ENCODE measurements around the gene C1orf174.

Gene C1orf174

GRCh38 chr1:3868464-3869006 lies 31.5 kb downstream of the C1orf174 start:
- DNase-seq: no peak

- DNase-seq: no peak
These were observed 34.4 kb downstream of the C1orf174 start for GRCh38 chr1:3865606-3866160.

GRCh38 chr1:3864884-3865283 lies 35.2 kb downstream of the C1orf174 start:
- no peak for DNase-seq

GRCh38 chr1:3863231-3863935 lies 36.7 kb downstream of the C1orf174 start:
- no peak for DNase-seq

- peak; percentile 51 for DNase-seq
These were observed 41.7 kb downstream of the C1orf174 start for GRCh38 chr1:3858231-3858981.

- DNase-seq: no peak
These were observed 42.3 kb downstream of the C1orf174 start for GRCh38 chr1:3857791-3858129.

- peak; percentile 77 for DNase-seq
These were observed 42.9 kb downstream of the C1orf174 start, which contains the start of the genes CEP104 and DFFB for GRCh38 chr1:3856923-3857790. CEP104 (minus strand) TSS chr1:3857211; CDS start chr1:3852407, 4,804 bp downstream. DFFB (plus strand) TSS chr1:3857476; CDS start chr1:3857604, 128 bp downstream.

GRCh38 chr1:3852711-3853485 lies 47.2 kb downstream of the C1orf174 start:
- no peak for DNase-seq

GRCh38 chr1:3852091-3852490 lies 48.0 kb downstream of the C1orf174 start:
- DNase-seq: no peak

- DNase-seq: no peak
These were observed 48.8 kb downstream of the C1orf174 start for GRCh38 chr1:3851292-3851691.

GRCh38 chr1:3850857-3851256 lies 49.2 kb downstream of the C1orf174 start:
- no peak for DNase-seq

- no peak for DNase-seq
These were observed 53.0 kb downstream of the C1orf174 start for GRCh38 chr1:3847081-3847480.

- no peak for DNase-seq
These were observed 53.5 kb downstream of the C1orf174 start for GRCh38 chr1:3846541-3846940.

GRCh38 chr1:3842912-3843311 lies 57.2 kb downstream of the C1orf174 start:
- no peak for DNase-seq

- no peak for DNase-seq
These were observed 58.6 kb downstream of the C1orf174 start for GRCh38 chr1:3841491-3841890.

Data from fibroblast of skin of scalp (primary cell).